Left lung (tissue), 10 donors: Measurements from ENCODE around the gene CACNA1C. TPM values are rescaled to one million over a fixed set of nuclear protein-coding genes. Genes with fewer than 3 reads are reported as not detected.

ENCODE experiments used
- ATAC-seq: fragments of 200-7000 bp; cut with Tn5 transposase; one replicate; pipeline ENCODE4 v1.9.1; 2020; ENCODE audit warnings: moderate library complexity
- DNase-seq, 4 donors: peaks; one replicate each; pipeline ENCODE4 v3.0.0-alpha.2; 2013 to 2020
- H3K27ac ChIP-seq, 2 donors: fragments of 200-600 bp; sonication (generic) in 1 of 2; one replicate each; pipeline versions ENCODE4 v1.5.0 to v1.8.0; 2020 to 2021
- H3K27me3 ChIP-seq, 2 donors: fragments of 200-600 bp; sonication (generic) in 1 of 2; one replicate each; pipeline versions ENCODE4 v1.5.0 to v1.8.0; 2020 to 2021
- H3K36me3 ChIP-seq, 2 donors: fragments of 200-600 bp; sonication (generic) in 1 of 2; one replicate each; pipeline versions ENCODE4 v1.5.0 to v1.8.0; 2020 to 2021
- H3K4me1 ChIP-seq, 2 donors: fragments of 200-600 bp; one replicate each; pipeline ENCODE4 v1.8.0; 2021
- H3K4me3 ChIP-seq, 2 donors: fragments of 200-600 bp; sonication (generic) in 1 of 2; one replicate each; pipeline versions ENCODE4 v1.5.0 to v1.8.0; 2020 to 2021; ENCODE audit warnings: mild to moderate bottlenecking in 1 of 2
- H3K9me3 ChIP-seq, 2 donors: fragments of 200-600 bp; sonication (generic) in 1 of 2; one replicate each; pipeline versions ENCODE4 v1.5.0 to v1.8.0; 2020 to 2021
- intact Hi-C, 2 donors: fragments of 100-400 bp; cut with DNase I; formaldehyde crosslinking; loops; one replicate each; pipeline versions ENCODE4 v1.11.2 to v1.14.2; 2022
- polyA plus RNA-seq, 6 donors: library from polyadenylated mRNA; unstranded; fragments of 120-200 nt; gene quantifications; one replicate each; pipeline ENCODE4 v1.2.1, GENCODE V29; 2013; ENCODE audit not compliant: insufficient read length in 6 of 6
- total RNA-seq, 2 donors: library from RNA; stranded (reverse); fragmentation: NEBNext Ultra II Directional; extraction: Animal tissue kit (Norgen Biotek cat#: 25700); gene quantifications; one replicate each; pipeline ENCODE4 v1.2.1, GENCODE V29; 2021
- TF ChIP-seq, protein P1 (sequence below), 2 donors: fragments of 200-600 bp; sonication (generic) in 1 of 2; IDR thresholded peaks; one replicate each; pipeline versions ENCODE4 v1.5.0 to v1.8.0; 2021; ENCODE audit warnings: antibody characterized with exemption in 2 of 2
- donor health status: DM: no; HTN: yes; CAD: no.
- donor health status: DM: no; HTN: no; CAD: no.

The CACNA1C gene
- total and polyA plus RNA-seq, 8 donors, result 11.9 to 21.9 (median 14.2) TPM

GRCh38 chr12:2409656-2410265 lies 357.0 kb downstream of the CACNA1C start:
- Histone ChIP-seq H3K27me3 (no peaks in the 10 kb centered on the region), H3K9me3 (no peaks in the 10 kb centered on the region), H3K27ac (no peak overlapping the region), H3K36me3 (no peaks in the 10 kb centered on the region), H3K4me3 (no peak overlapping the region), H3K4me1 (no peaks in the 10 kb centered on the region)
- intact Hi-C loops, result no loop called here
- TF ChIP-seq, protein P1, sequence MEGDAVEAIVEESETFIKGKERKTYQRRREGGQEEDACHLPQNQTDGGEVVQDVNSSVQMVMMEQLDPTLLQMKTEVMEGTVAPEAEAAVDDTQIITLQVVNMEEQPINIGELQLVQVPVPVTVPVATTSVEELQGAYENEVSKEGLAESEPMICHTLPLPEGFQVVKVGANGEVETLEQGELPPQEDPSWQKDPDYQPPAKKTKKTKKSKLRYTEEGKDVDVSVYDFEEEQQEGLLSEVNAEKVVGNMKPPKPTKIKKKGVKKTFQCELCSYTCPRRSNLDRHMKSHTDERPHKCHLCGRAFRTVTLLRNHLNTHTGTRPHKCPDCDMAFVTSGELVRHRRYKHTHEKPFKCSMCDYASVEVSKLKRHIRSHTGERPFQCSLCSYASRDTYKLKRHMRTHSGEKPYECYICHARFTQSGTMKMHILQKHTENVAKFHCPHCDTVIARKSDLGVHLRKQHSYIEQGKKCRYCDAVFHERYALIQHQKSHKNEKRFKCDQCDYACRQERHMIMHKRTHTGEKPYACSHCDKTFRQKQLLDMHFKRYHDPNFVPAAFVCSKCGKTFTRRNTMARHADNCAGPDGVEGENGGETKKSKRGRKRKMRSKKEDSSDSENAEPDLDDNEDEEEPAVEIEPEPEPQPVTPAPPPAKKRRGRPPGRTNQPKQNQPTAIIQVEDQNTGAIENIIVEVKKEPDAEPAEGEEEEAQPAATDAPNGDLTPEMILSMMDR (IDR thresholded peaks at IDR 0.05), result no peak
- ATAC-seq (no peak), DNase-seq (no peak)

- no peak for DNase-seq
- no peaks in the 10 kb centered on the region for H3K27me3 ChIP-seq
- TF ChIP-seq, protein P1 (IDR thresholded peaks at IDR 0.05), result no peak
- H3K27ac ChIP-seq, result no peak overlapping the region
- intact Hi-C loops, result no loop called here
- no peak for ATAC-seq
- H3K36me3 ChIP-seq, result no peaks in the 10 kb centered on the region
- H3K4me3 ChIP-seq, result no peak overlapping the region
- no peaks in the 10 kb centered on the region for H3K4me1 ChIP-seq
- no peaks in the 10 kb centered on the region for H3K9me3 ChIP-seq
These were observed 357.7 kb downstream of the CACNA1C start for GRCh38 chr12:2410496-2410895.

DNA sequence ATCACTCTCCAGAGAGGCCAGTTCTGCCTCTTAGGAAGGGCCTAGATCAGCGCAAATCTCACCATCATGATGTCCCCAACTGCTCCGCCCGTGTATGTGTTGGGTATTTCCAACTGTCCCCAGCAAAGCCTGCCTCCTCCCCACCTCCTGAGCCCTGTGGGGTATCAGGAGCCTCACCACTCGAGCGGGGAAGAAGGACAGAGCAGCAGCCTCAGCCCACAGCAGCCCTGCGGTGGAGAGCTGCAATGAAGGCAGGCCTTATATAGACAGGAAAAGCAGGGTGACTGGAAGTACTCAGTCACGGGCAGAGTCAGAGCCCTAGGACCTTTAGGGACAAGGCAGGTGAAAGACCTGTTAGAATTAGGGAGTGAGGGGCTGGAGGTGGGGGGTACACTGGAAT lies 358.2 kb downstream of the CACNA1C start:
- no peaks in the 10 kb centered on the region for H3K27me3 ChIP-seq
- no peaks in the 10 kb centered on the region for H3K9me3 ChIP-seq
- H3K4me3 ChIP-seq, result no peak overlapping the region
- H3K36me3 ChIP-seq, result no peaks in the 10 kb centered on the region
- H3K27ac ChIP-seq, result no peak overlapping the region
- ATAC-seq, result no peak
- no peaks in the 10 kb centered on the region for H3K4me1 ChIP-seq
- DNase-seq, result no peak
- intact Hi-C loops, result no loop called here
- TF ChIP-seq, protein P1 (IDR thresholded peaks at IDR 0.05), result no peak

- H3K27ac ChIP-seq, result no peak overlapping the region
- DNase-seq, result no peak
- no peaks in the 10 kb centered on the region for H3K4me1 ChIP-seq
These were observed 359.0 kb downstream of the CACNA1C start for GRCh38 chr12:2411616-2412304.

DNA sequence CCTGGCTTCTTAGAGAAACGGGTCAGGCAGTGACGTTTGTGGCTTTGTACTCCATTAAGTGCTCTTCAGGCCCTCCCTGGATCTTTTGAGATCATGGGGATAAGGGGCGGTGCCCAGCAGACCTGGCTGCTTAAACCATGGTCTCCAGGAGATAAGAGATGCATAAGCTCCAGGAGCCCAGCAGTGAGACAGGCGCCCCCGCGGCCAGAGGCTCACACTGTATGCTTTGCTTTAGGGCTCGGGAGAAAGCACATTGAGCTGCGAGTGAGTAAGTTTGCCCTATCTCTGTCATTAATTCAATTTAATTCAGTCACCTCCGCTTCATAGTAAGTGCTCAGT lies 359.5 kb downstream of the CACNA1C start:
- intact Hi-C loops, result no loop called here
- H3K36me3 ChIP-seq, result no peaks in the 10 kb centered on the region
- no peak overlapping the region for H3K4me3 ChIP-seq
- TF ChIP-seq, protein P1 (IDR thresholded peaks at IDR 0.05), result no peak
- no peaks in the 10 kb centered on the region for H3K27me3 ChIP-seq
- DNase-seq, result no peak
- no peak overlapping the region for H3K27ac ChIP-seq
- ATAC-seq, result no peak
- H3K4me1 ChIP-seq, result no peaks in the 10 kb centered on the region
- no peaks in the 10 kb centered on the region for H3K9me3 ChIP-seq

More at GRCh38 chr12:2411616-2412304, 359.0 kb downstream of the CACNA1C start:
- intact Hi-C loops, result no loop called here
- Histone ChIP-seq H3K27me3 (no peaks in the 10 kb centered on the region), H3K36me3 (no peaks in the 10 kb centered on the region), H3K9me3 (no peaks in the 10 kb centered on the region), H3K4me3 (no peak overlapping the region)
- ATAC-seq, result no peak
- TF ChIP-seq, protein P1 (IDR thresholded peaks at IDR 0.05), result no peak
